ENCODE data around the gene NOTO. TPM values are rescaled to one million over a fixed set of nuclear protein-coding genes. Genes with fewer than 3 reads are reported as not detected.

NOTO gene
- polyA plus RNA-seq, 1 donor (not counting 4 experiments of a cell fraction or from before 2014, with no cell fraction given): not detected

DNA sequence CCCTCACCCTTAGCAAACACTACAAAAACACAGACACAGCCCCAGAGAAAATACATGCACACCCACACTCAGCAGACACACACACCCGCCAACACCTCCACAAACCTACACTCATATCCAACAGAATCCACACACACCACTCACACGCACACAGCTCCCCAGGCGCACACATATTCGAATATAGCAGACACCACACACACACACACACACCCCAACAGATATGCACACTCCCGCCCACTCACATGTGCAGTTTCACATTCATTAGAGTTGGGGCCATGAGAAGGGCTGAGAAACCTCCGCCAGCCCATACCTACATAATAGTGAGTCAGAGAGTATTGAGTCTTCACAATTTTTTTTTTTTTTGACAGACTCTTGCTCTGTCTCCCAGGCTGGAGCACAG lies 29.4 kb upstream of the NOTO start:
- FAIRE-seq (no peak), DNase-seq (ENCODE audit: low read depth, low spot score) (no peak)
- H3K27me3 ChIP-seq (ENCODE audit: control insufficient read depth, extremely low read depth, insufficient read depth, low read length): peaks cover 29% of the 10 kb centered on the region
- no peak overlapping the region for H3K4me3 ChIP-seq (ENCODE audit: control insufficient read depth in 2 of 3, extremely low read depth in 1 of 3, insufficient read depth in 2 of 3, low read depth in 1 of 3, low read length in 3 of 3)
- TF ChIP-seq, protein P1, sequence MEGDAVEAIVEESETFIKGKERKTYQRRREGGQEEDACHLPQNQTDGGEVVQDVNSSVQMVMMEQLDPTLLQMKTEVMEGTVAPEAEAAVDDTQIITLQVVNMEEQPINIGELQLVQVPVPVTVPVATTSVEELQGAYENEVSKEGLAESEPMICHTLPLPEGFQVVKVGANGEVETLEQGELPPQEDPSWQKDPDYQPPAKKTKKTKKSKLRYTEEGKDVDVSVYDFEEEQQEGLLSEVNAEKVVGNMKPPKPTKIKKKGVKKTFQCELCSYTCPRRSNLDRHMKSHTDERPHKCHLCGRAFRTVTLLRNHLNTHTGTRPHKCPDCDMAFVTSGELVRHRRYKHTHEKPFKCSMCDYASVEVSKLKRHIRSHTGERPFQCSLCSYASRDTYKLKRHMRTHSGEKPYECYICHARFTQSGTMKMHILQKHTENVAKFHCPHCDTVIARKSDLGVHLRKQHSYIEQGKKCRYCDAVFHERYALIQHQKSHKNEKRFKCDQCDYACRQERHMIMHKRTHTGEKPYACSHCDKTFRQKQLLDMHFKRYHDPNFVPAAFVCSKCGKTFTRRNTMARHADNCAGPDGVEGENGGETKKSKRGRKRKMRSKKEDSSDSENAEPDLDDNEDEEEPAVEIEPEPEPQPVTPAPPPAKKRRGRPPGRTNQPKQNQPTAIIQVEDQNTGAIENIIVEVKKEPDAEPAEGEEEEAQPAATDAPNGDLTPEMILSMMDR (optimal IDR thresholded peaks at IDR 0.05 in 1 of 3, IDR thresholded peaks at IDR 0.05 in 1 of 3, conservative IDR thresholded peaks at IDR 0.05 in 1 of 3; ENCODE audit: extremely low read depth in 1 of 3, insufficient read depth in 2 of 3, low read length in 3 of 3): no peak
- no peak for TF ChIP-seq EZH2 (IDR thresholded peaks at IDR 0.05; ENCODE audit: low read length)
- peaks cover 19% of the 10 kb centered on the region for H3K4me1 ChIP-seq (ENCODE audit: control insufficient read depth, extremely low read depth, insufficient read depth, low read length)
- H3K4me2 ChIP-seq (ENCODE audit: control insufficient read depth, extremely low read depth, insufficient read depth, low read depth, low read length): no peak overlapping the region
- no peak overlapping the region for H2AFZ ChIP-seq (ENCODE audit: control insufficient read depth, low read length)
- no peak overlapping the region for H3K27ac ChIP-seq (ENCODE audit: control insufficient read depth, insufficient read depth, low read length)
- dilution Hi-C loops (cut with MboI; ENCODE audit: extremely low pct_ligation_motif_present, low sequenced_read_pairs): no loop called here
- H3K36me3 ChIP-seq (ENCODE audit: control insufficient read depth in 2 of 2, extremely low read depth in 1 of 2, insufficient read depth in 2 of 2, low read length in 2 of 2): no peaks in the 10 kb centered on the region
- no peak overlapping the region for H3K9ac ChIP-seq (ENCODE audit: control insufficient read depth, extremely low read depth, insufficient read depth, low read length)
- no peaks in the 10 kb centered on the region for H4K20me1 ChIP-seq (ENCODE audit: control insufficient read depth, extremely low read depth, insufficient read depth, low read length)
- H3K9me1 ChIP-seq (ENCODE audit: control insufficient read depth, extremely low read depth, insufficient read depth, low read length): no peaks in the 10 kb centered on the region
- H3K9me3 ChIP-seq (ENCODE audit: control insufficient read depth, low read depth, low read length): no peaks in the 10 kb centered on the region
- no peaks in the 10 kb centered on the region for H3K79me2 ChIP-seq (ENCODE audit: control insufficient read depth, insufficient read depth, low read length)

DNA sequence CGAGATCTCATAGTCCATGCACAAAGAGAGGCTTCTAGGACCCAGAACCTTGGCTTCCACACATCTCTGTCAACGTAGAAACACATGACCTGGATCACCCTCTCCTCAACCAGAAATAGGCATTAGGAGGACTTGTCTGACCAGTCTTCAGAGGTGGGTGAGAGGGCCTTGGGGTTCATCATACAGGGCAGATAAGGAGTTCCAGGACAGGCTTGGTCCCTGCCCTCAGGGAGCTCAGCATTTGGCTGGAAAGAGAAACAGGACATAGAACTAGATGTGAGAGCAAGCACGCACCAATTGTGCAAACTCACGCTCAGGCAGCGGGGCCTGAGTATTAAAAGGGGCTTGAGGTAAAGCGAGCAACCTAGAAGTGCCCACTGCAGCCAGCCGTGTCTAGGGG lies 28.6 kb upstream of the NOTO start:
- no peak for FAIRE-seq

More for the DNA sequence above, 28.6 kb upstream of the NOTO start:
- Histone ChIP-seq H3K27me3 (ENCODE audit: control insufficient read depth, extremely low read depth, insufficient read depth, low read length) (peaks cover 31% of the 10 kb centered on the region), H3K79me2 (ENCODE audit: control insufficient read depth, insufficient read depth, low read length) (no peaks in the 10 kb centered on the region), H3K9me1 (ENCODE audit: control insufficient read depth, extremely low read depth, insufficient read depth, low read length) (no peaks in the 10 kb centered on the region), H3K4me1 (ENCODE audit: control insufficient read depth, extremely low read depth, insufficient read depth, low read length) (peaks cover 19% of the 10 kb centered on the region), H3K36me3 (ENCODE audit: control insufficient read depth in 2 of 2, extremely low read depth in 1 of 2, insufficient read depth in 2 of 2, low read length in 2 of 2) (no peaks in the 10 kb centered on the region), H3K9me3 (ENCODE audit: control insufficient read depth, low read depth, low read length) (no peaks in the 10 kb centered on the region), H3K4me3 (ENCODE audit: control insufficient read depth in 2 of 3, extremely low read depth in 1 of 3, insufficient read depth in 2 of 3, low read depth in 1 of 3, low read length in 3 of 3) (no peak overlapping the region), H3K27ac (ENCODE audit: control insufficient read depth, insufficient read depth, low read length) (no peak overlapping the region), H2AFZ (ENCODE audit: control insufficient read depth, low read length) (no peak overlapping the region), H3K9ac (ENCODE audit: control insufficient read depth, extremely low read depth, insufficient read depth, low read length) (no peak overlapping the region), H4K20me1 (ENCODE audit: control insufficient read depth, extremely low read depth, insufficient read depth, low read length) (no peaks in the 10 kb centered on the region), H3K4me2 (ENCODE audit: control insufficient read depth, extremely low read depth, insufficient read depth, low read depth, low read length) (no peak overlapping the region)
- dilution Hi-C loops (cut with MboI; ENCODE audit: extremely low pct_ligation_motif_present, low sequenced_read_pairs): no loop called here
- DNase-seq (ENCODE audit: low read depth, low spot score): no peak
- TF ChIP-seq, protein P1 (optimal IDR thresholded peaks at IDR 0.05 in 1 of 3, IDR thresholded peaks at IDR 0.05 in 1 of 3, conservative IDR thresholded peaks at IDR 0.05 in 1 of 3; ENCODE audit: extremely low read depth in 1 of 3, insufficient read depth in 2 of 3, low read length in 3 of 3): no peak
- no peak for TF ChIP-seq EZH2 (IDR thresholded peaks at IDR 0.05; ENCODE audit: low read length)
